ENCODE measurements around the gene HJV. TPM values are rescaled to one million over a fixed set of nuclear protein-coding genes. Genes with fewer than 3 reads are reported as not detected.

HJV gene
- total and polyA plus RNA-seq, 2 of the 13 experiments (the other 11 are each of a cell fraction or from before 2014, with no cell fraction given) = 0.18 TPM; not detected in 1

DNA sequence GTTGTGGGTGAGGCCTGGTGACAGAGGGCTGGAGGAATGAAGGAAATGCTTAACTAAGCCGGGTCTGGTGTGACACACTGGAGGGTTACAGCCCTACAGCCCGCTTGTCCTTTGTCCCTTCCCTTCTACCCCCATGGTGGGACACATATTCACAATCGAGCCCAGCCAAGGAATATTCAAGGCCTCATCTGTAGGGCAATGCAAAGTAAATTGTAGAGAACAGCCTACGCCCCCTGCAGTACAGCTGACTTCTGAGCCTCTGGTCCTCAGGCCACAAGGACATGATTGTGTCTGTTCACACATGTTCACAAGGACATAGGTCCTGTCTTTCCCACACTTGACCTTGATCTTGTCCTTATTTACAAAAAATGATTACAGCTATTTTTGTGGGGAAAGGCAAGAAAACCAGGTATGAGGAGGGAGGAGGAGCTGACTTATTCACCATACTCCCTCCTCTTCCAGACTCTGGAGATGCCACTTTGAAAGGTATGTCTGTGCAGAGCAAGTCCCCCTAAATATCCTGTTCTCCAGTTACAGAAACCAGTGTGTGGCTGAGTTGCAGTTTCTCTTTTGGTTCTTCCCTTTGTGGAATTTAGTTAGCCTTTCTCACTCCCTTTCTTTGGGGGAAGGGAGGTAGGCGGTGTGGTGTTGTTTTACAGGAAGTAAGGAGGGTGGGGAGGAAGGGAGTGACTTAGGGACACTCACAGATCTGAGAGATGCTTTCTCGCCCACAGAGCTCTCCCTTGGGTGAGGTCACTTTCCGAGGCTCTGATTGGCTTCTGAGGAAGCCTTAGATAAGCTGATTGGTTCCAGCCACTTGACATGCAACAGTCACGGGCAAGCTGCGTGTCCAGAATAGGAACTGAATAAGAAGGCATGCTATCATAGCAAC, 42.4 kb downstream of the HJV start (continued):
- TF ChIP-seq SMARCE1 (IDR thresholded peaks at IDR 0.05; ENCODE audit: borderline replicate concordance) (no peak), THAP9 (CRISPR knock-in tag; IDR thresholded peaks at IDR 0.05; ENCODE audit: borderline replicate concordance) (no peak), NFYB (CRISPR knock-in tag; IDR thresholded peaks at IDR 0.05) (no peak; the same call in 1 of the 2 replicates), ZSCAN22 (CRISPR knock-in tag; IDR thresholded peaks at IDR 0.05) (no peak), ZNF367 (CRISPR knock-in tag; IDR thresholded peaks at IDR 0.05; ENCODE audit: borderline replicate concordance) (no peak), ZNF12 (CRISPR knock-in tag; IDR thresholded peaks at IDR 0.05) (no peak), HNRNPH1 (optimal IDR thresholded peaks at IDR 0.05; ENCODE audit: low read depth, low read length) (no peak), SKI (IDR thresholded peaks at IDR 0.05; ENCODE audit: partially characterized antibody) (peak; percentile 43), TFAP4 (IDR thresholded peaks at IDR 0.05; ENCODE audit: borderline replicate concordance, low read depth) (peak; percentile 40; the same call in 1 of the 2 replicates), CENPX (CRISPR knock-in tag; IDR thresholded peaks at IDR 0.05) (no peak), POLR2G (IDR thresholded peaks at IDR 0.05; ENCODE audit: low read depth, low read length) (no peak), PAX8 (CRISPR knock-in tag; IDR thresholded peaks at IDR 0.05; ENCODE audit: borderline replicate concordance) (no peak), FOXM1 (CRISPR knock-in tag; IDR thresholded peaks at IDR 0.05) (no peak), ZNF235 (CRISPR knock-in tag; IDR thresholded peaks at IDR 0.05; ENCODE audit: borderline replicate concordance) (no peak), MED1 (CRISPR knock-in tag; IDR thresholded peaks at IDR 0.05) (0 out of 2 replicates have a peak, but pooled peaks have one; percentile 14), NFE2L1 (CRISPR knock-in tag; IDR thresholded peaks at IDR 0.05; ENCODE audit: borderline replicate concordance) (no peak), ZNF775 (CRISPR knock-in tag; IDR thresholded peaks at IDR 0.05; ENCODE audit: borderline replicate concordance) (no peak), ZNF331 (CRISPR knock-in tag; IDR thresholded peaks at IDR 0.05) (no peak), ZNF790 (CRISPR knock-in tag; IDR thresholded peaks at IDR 0.05; ENCODE audit: borderline replicate concordance) (no peak)
- TF ChIP-seq, protein P1, sequence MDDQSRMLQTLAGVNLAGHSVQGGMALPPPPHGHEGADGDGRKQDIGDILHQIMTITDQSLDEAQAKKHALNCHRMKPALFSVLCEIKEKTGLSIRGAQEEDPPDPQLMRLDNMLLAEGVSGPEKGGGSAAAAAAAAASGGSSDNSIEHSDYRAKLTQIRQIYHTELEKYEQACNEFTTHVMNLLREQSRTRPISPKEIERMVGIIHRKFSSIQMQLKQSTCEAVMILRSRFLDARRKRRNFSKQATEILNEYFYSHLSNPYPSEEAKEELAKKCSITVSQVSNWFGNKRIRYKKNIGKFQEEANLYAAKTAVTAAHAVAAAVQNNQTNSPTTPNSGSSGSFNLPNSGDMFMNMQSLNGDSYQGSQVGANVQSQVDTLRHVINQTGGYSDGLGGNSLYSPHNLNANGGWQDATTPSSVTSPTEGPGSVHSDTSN (CRISPR knock-in tag; IDR thresholded peaks at IDR 0.05; ENCODE audit: borderline replicate concordance) = no peak
- TF ChIP-seq, protein P2, sequence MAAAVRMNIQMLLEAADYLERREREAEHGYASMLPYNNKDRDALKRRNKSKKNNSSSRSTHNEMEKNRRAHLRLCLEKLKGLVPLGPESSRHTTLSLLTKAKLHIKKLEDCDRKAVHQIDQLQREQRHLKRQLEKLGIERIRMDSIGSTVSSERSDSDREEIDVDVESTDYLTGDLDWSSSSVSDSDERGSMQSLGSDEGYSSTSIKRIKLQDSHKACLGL (CRISPR knock-in tag; IDR thresholded peaks at IDR 0.05) = no peak
